Posterior cingulate gyrus (tissue), 11 donors: Measurements from ENCODE around the gene CAPN12.
"Not testable (repeated sequence)": the region's sequence is repeated elsewhere in the genome, so short reads cannot be mapped to it uniquely, and the experiment has no call there.

Source experiments
- DNase-seq, 10 donors: peaks; one replicate each; pipeline versions ENCODE4 v3.0.0 to v3.0.0-alpha.2; 2020 to 2021; ENCODE audit warnings: mixed read lengths in 3 of 10
- intact Hi-C: fragments of 100-400 bp; cut with DNase I; formaldehyde crosslinking; loops from one replicate; pipeline ENCODE4 v1.15.1; 2023

The CAPN12 gene, protein sequence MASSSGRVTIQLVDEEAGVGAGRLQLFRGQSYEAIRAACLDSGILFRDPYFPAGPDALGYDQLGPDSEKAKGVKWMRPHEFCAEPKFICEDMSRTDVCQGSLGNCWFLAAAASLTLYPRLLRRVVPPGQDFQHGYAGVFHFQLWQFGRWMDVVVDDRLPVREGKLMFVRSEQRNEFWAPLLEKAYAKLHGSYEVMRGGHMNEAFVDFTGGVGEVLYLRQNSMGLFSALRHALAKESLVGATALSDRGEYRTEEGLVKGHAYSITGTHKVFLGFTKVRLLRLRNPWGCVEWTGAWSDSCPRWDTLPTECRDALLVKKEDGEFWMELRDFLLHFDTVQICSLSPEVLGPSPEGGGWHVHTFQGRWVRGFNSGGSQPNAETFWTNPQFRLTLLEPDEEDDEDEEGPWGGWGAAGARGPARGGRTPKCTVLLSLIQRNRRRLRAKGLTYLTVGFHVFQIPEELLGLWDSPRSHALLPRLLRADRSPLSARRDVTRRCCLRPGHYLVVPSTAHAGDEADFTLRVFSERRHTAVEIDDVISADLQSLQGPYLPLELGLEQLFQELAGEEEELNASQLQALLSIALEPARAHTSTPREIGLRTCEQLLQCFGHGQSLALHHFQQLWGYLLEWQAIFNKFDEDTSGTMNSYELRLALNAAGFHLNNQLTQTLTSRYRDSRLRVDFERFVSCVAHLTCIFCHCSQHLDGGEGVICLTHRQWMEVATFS

DNA sequence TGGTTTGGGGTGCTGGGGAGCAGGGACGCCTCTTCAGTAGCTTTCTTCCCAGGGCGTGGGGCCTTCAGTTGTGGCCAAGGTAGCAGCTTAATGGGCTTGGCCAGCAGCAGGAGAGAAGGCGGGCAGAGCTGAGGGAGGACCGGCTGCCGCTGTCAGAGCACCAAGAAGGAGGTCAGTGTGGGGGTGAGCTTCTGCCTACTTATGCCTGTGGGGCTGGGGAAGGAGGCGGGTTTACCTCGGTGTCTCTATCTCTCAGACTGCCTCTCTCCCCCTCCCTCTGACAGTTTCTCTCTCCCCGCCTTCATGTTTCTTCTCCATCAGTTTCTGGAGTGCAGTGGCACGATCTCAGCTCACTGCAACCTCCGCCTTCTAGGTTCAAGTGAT lies at the start of gene CAPN12:
CAPN12 (minus strand) TSS at position 177 of the 384 bp plus-strand sequence. CDS start 309 bp downstream, outside the sequence.
- DNase-seq = no peak
- intact Hi-C loops = no loop called here

DNA sequence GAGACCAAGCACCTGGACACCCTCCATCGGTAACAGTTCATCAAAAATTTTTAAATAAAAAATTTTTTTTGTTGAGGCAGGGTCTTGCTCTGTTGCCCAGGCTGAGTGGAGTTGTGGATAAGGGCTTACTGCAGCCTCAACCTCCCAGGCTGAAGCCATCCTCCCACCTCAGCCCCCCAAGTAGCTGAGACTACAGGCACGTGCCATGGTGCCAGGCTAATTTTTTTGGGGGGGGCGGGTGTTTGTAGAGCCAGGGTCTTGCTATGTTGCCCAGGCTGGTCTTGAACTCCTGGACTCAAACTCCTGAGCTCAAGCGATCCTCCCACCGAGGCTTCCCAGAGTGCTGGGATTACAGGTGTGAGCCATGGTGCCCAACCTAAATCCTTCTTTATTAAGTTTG lies 49.4 kb upstream of the CAPN12 start:
- intact Hi-C loops = no loop called here
- DNase-seq = peak in 1 of 10 donors; percentile 43

DNA sequence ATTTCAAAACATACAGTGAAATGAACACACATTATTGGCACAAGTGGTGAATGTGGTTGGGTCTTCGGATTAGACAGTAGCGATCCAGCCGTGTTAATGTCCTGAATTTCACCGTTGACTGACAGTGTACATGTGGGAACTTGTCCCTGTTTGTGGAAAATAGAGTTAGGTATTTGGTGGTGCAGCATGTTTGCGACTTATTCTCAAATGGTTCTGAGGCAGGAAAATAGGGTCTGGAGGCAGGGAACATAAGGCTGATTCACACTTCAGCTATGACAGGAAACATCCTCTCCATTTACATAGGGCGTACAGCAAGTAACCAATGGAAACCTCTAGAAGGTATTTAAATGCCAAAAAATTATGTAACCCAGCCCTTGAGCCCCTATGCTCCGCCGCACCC lies 48.9 kb upstream of the CAPN12 start:
- no peak for DNase-seq
- intact Hi-C loops = no loop called here

DNA sequence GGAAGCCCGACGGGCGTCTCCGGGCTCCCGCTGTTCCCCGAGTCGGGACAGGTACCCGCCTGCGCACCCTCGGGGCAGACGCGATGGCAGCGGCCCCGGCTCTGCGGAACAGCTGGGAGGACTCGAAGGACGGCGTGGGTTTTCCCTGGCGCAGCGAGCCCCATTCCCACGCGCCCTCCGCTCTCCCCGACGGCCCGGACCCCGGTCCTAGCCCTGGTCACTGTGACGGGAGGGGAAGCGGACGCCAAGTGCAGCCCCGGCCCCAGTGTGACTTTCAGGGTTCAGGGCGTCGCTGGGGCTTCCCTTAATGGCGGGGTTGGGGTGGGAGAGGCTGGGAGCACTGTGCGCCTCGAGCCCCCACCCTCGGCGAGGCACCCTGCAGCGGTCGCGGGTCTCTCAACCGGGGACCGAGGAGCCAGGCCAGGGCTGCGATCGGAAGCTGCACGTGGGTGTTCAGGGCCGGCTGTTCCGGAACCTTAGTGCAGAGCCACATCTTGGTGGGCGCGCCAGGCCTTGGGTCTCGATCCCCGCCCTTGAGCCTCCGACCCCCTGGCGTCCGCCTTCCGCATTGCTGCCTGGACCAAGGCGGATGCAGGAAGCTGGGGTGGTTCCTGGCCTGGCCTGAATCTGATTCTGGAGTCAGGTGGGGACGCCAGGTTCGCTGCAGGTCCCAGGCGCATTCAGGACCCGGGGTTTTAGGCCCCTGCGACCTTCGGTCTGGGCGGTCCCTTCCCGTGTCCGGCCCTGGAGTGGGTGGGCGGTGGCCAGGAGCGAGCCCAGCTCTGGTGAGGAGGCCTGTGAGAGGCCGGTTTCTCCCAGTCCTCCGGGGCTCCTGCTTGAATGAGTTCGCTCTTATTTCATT lies 48.2 kb upstream of the CAPN12 start:
- DNase-seq = peak in 1 of 10 donors; percentile 83
- intact Hi-C loops = no loop called here

DNA sequence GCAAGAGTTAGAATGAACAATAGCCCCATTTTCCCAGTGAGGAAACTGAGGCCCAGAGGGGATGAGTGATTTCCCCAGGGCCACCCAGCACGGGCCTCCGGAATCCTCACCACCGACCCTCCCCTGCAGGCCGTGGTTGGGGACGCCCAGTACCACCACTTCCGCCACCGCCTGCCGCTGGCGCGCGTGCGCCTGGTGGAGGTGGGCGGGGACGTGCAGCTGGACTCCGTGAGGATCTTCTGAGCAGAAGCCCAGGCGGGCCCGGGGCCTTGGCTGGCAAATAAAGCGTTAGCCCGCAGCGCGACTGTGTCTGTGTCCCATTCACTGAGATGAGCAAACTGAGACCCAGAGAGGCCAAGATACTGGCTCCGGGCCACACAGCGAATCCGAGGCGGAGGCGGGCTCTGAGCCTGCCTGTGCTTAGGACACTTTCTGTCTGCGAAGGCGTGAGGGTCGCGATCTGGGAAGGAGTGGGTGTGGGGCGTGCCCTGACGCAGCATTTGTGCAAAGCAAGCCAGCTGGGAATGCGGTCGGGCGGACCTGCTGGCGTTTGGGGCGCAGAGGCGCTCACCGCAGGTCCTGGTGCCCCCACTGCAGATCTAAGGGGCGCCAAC lies 47.3 kb upstream of the CAPN12 start:
- intact Hi-C loops, DNase-seq: not testable (repeated sequence)

DNA sequence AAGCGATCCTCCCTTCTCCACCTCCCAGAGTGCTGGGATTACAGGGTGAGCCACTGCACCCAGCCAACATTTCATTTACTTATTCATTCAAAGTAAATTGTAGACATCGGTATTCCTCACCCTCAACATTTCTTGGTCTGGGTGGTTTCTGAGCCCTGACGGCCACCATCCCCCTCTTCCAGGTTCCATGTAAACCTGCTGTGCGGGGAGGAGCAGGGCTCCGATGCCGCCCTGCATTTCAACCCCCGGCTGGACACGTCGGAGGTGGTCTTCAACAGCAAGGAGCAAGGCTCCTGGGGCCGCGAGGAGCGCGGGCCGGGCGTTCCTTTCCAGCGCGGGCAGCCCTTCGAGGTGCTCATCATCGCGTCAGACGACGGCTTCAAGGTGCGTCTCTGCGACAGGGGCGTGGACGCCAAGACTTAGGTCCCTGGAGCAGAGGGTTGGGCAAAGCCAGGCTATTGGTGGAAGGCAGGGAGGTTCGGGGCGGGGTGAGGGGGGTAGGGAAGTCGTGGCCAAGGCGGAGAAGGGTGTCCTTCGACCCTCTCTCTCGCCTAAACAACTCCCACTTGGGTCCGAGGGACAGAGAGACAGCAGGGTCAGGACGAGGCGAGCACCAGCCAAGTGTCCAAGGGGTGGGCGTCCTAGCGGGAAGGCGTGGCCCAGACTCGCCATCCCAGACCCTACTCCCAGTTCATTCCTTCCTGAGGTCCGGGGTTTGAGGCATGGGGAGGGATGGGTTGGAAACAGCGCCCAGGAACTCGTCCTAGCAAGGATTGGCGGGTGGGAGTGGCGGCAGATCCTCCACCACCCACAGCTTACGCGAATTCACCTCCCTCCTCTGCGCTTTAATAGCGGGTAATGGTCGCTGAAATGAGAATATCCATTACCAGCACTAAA lies 46.5 kb upstream of the CAPN12 start:
- intact Hi-C loops = not testable (repeated sequence)
- peak in 1 of 10 donors; percentile 76 for DNase-seq

DNA sequence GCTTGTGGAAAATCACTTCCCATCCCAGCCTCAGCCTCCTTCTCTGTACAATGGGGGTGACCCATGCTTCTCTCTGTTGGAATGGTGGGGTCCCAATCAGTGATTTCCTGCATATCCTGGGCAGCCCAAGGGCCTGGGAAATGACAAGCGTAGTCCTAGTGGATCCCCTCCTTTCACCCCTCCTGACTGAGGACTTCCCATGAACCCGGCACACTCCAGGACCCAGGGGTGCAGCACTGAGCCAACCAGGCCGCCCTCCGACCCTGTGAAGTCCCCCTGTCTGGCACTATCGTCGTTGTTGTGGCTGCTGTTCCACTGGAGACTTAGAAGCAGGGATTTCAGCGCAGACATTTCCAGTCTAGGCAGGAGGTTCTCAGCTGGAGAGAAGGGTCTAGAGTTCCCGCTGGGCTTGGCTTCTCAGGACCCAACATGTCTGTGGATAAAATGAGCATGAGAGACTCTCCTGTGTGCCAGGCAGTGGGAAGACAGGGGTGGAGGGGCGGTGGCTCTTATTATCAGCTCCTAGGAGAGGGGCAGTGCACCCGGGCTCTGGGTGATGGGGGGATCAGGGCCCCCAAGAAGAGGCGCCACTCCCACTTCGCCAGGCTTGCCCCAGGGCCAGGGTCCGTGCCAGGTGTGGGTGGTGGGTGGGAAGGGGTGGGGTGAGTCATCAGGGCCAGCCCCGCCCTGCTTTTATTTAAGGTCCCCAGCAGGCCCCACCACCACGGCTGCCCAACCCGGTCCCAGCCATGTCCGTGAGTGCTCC lies 44.4 kb upstream of the CAPN12 start, which contains the start of gene LGALS7B:
LGALS7B (plus strand) TSS at position 723 of the 766 bp plus-strand sequence; CDS start at position 750, 27 bp downstream.
- intact Hi-C loops = no loop called here
- peak in 1 of 10 donors; percentile 46 for DNase-seq

DNA sequence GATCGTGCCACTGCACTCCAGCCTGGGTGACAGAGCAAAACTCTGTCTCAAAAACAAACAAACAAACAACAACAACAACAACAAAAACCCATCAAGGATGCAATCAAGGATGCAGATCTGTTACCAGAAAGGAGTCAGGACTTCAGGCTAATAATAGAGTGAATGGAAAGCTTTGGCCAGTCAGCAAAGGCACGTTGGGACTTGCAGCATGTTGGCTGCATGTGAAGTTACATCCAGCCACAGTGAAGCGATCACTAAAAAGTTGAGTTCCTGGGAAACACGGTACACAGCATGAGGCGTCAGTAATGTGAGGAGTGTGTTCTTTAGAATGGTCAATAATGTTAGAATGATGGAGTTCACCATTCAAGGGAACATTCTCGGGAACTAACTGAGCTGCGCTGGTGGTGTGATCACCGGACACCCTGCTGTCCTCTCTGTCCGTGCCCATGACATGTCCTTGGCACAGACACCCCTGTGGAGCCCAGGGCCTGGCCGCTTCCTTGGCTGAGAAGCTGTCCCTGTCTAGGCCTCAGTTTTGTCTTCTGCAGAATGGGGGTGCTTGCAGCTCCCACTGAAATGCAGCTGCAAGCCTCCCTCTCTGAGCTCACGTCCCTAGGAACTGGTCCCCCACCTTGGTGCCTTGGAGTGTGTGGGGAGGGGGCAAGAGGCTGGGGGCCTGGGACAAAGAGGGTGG lies 42.4 kb upstream of the CAPN12 start:
- peak in 1 of 10 donors; percentile 26 for DNase-seq
- intact Hi-C loops = no loop called here

DNA sequence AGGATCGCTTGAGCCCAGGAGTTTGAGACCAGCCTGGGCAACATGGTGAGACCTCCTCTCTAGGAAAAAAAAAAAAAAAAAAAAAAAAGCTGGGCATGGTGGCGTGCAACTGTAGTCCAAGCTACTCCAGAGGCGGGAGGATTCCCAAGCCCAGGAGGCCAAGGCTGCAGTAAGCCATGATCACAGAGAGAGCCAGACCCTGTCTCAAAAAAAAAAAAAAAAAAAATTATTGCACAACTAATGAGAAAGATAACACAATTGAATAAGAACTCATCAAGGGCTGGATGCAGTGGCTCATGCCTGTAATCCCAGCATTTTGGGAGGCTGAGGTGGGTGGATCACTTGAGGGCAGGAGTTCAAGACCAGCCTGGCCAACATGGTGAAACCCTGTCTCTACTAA lies 41.8 kb upstream of the CAPN12 start:
- intact Hi-C loops, DNase-seq: not testable (repeated sequence)

DNA sequence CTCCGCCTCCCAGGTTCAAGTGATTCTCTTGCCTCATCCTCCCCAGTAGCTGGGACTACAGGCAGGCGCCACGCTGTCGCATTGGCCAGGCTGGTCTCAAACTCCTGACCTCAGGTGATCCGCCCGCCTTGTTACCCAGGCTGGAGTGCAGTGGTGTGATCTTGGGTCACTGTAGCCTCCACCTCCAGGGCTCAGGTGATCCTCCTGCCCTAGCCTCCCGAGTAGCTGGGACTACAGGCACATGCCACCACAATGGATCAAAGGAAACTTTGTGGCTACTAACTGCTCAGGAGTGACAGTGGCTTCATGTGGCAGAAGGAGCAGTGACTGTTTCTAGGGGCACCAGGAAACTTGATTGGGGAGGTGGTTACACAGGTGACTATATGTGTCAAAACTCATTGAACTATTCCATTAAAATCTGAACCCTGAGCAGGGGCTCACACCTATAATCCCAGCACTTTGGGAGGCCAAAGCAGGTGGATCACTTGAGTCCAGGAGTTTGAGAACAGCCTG lies 41.0 kb upstream of the CAPN12 start:
- DNase-seq = peak in 1 of 10 donors; percentile 13
- intact Hi-C loops = no loop called here

DNA sequence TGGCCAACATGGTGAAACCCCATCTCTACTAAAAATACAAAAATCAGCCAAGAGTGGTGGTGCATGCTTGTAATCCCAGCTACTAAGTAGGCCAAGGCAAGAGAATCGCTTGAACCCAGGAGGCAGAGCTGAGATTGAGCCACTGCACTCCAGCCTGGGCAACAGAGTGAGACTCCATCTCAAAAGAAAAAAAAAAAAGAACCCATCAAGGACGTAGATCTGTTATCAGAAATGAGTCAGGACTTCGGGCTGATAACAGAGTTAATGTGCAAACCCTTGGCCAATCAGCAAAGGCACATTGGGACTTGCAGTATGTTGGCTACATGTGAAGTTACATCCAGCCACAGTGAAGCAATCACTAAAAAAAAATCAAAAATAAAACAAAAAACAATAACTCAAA lies 40.0 kb upstream of the CAPN12 start:
- intact Hi-C loops = no loop called here
- DNase-seq = peak in 1 of 10 donors; percentile 5

DNA sequence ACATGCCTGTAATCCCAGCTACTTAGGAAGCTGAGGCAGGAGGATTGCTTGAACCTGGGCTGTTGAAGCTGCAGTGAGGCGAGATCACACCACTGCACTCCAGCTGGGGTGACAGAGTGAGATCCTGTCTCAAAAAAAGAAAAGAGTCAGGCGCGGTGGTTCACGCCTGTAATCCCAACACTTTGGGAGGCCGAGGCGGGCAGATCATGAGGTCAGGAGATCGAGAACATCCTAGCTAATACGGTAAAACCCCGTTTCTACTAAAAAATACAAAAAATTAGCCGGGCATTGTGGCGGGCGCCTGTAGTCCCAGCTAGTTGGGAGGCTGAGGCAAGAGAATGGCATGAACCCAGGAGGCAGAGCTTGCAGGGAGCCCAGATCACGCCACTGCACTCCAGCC lies 37.9 kb upstream of the CAPN12 start:
- DNase-seq = peak in 1 of 10 donors; percentile 26

DNA sequence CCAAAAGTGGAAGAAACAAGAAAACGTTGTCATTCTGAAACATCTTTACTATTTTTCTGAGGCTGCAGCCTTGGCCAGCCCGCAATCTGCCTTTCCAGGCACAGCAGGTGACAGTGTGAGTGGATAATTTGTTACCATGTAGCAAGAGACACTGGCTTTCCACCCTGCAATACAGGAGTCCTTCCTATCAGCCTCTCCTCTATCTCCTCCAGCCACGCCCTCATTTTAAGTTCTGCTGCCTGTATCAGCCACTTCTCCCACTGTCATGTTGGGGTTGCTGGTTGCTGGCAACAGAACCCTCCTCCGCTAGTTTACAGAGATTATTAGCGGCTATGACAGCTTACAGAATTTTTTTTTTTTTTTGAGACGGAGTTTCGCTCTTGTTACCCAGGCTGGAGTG lies 36.8 kb upstream of the CAPN12 start:
- DNase-seq = no peak
- intact Hi-C loops = no loop called here

More for the DNA sequence above, 37.9 kb upstream of the CAPN12 start:
- intact Hi-C loops = not testable (repeated sequence)

DNA sequence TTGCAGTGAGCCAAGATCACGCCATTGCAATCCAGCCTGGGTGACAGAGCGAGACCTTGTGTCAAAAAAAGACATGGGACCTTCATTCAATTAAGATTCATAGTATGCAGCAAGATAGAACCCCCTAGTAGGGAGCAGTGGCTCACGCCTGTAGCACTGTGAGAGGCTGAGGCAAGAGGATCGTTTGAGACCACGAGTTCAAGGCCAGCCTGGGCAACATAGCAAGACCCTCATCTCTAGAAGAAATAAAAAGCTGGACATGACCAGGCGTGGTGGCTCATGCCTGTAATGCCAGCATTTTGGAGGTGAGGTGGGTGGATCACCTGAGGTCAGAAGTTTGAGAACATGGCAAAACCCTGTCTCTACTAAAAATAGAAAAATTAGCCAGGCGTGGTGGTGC lies 36.2 kb upstream of the CAPN12 start:
- intact Hi-C loops = no loop called here
- DNase-seq = peak in 2 of 10 donors; percentile 0 to 15

DNA sequence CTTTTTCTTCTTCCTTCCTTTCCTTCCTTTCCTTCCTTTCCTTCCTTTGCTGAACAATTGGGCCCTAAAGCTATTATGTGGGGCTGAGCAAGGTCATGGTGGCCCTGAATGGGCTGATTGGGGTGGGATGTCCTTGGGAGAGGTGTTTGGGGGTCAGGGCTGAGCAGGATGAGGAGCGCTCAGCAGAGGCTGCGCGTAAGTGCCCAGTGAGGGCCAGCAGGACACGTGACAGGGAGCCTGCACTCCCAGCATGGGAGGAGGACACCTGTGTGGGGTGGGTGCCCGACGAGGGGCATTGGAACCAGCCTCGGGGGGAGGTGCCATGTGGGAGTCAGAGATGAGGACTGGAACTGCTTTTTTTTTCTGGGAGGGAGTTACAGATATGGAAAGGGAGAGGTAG lies 34.5 kb upstream of the CAPN12 start:
- DNase-seq = no peak
- intact Hi-C loops = no loop called here

DNA sequence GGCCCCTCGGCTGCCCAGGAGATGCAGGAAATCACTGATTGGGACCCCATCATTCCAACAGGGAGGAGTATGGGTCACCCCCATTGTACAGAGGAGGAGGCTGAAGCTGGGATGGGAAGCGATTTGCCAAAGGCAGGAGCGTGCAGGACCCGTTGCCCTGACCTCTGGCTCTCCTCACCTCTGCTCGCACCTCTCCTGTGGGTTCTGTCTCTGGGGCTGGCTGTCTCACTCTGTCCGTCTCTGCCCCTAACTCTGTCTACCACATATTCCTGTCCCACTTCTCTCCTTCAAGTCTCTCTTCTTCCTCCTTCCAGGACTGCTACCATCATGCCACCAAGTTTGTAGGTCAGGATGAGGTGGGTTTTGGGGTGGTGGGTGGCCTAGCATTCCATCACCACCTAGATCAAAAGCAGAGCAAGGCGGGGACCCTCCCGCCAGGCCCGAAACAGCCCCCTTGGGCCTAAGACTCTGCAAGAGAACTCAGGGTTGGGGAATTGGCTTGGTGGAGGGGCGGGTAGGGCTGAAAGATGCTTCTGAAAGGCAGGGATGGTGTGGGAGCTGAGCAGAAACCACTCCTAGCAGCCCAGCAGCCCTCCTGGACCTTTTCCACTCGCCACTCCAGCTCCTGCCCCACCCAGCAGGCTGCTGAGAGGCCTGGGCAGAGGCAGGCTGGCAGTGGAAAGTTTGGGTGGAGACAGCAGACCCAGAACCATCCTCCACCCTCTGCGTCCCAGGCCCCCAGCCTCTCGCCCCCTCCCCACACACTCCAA lies 30.1 kb upstream of the CAPN12 start:
- no peak for DNase-seq
- intact Hi-C loops = no loop called here
